B cell (primary cell): ENCODE data around the gene DNAJC25. TPM values are rescaled to one million over a fixed set of nuclear protein-coding genes. Genes with fewer than 3 reads are reported as not detected.

Experiments used
- ATAC-seq: fragments of 200-7000 bp; cut with Tn5 transposase; one replicate; pipeline ENCODE4 v1.10.0; 2021; ENCODE audit warnings: low read depth, mild to moderate bottlenecking, moderate number of reproducible peaks, moderate library complexity
- CTCF ChIA-PET: fragments of 350-600 bp; sonication (Branson Sonifier 250); formaldehyde crosslinking; loops from one replicate; lab custom pipeline; 2021; ENCODE audit warnings: antibody characterized with exemption, inconsistent platforms; lab: Charles Lee
- POLR2A ChIA-PET: fragments of 350-600 bp; sonication (Branson Sonifier 250); formaldehyde crosslinking; loops from one replicate; lab custom pipeline; 2021; ENCODE audit warnings: antibody characterized with exemption; lab: Charles Lee
- DNase-seq: peaks from one replicate; pipeline ENCODE4 v3.0.0; 2013
- H2AFZ ChIP-seq: 2 replicates; pipeline ENCODE4 v1.6.1; 2012; ENCODE audit warnings: mild to moderate bottlenecking, low read depth, low read length; ENCODE audit not compliant: insufficient read depth, poor library complexity, severe bottlenecking
- H3K27ac ChIP-seq, 2 donors: 1 replicate in 1 of 2; 2 replicates in 1 of 2; pipeline ENCODE4 v1.5.1; 2012 to 2013; ENCODE audit warnings: low read length in 2 of 2, mild to moderate bottlenecking in 2 of 2, moderate library complexity in 1 of 2
- H3K27me3 ChIP-seq, 4 experiments: fragments of 200-600 bp in 1 of 4; sonication (generic) in 1 of 4; replicated peaks in 1 of 4; 1 replicate in 2 of 4; 2 replicates in 2 of 4; pipeline versions ENCODE4 v1.6.1 to v1.7.0; 2013 to 2016; ENCODE audit warnings: low read length in 3 of 4, mild to moderate bottlenecking in 2 of 4, mixed read lengths in 1 of 4, moderate library complexity in 1 of 4; ENCODE audit not compliant: insufficient read depth in 4 of 4, control insufficient read depth in 3 of 4; ENCODE audit errors: control extremely low read depth in 1 of 4
- H3K36me3 ChIP-seq, 2 experiments: replicated peaks in 1 of 2; 1 replicate in 1 of 2; 2 replicates in 1 of 2; pipeline versions ENCODE4 v1.6.1 to v1.7.1; 2013; ENCODE audit warnings: low read length in 1 of 2; ENCODE audit not compliant: insufficient read depth in 2 of 2, control insufficient read depth in 1 of 2; ENCODE audit errors: control extremely low read depth in 1 of 2, extremely low read depth in 1 of 2
- H3K4me1 ChIP-seq, 2 donors: fragments of 200-600 bp in 1 of 2; sonication (generic) in 1 of 2; 1 replicate in 1 of 2; 2 replicates in 1 of 2; pipeline versions ENCODE4 v1.5.1 to v1.6.1; 2013 to 2017; ENCODE audit warnings: low read length in 2 of 2; ENCODE audit not compliant: control insufficient read depth in 2 of 2, insufficient read depth in 2 of 2
- H3K4me2 ChIP-seq: replicated peaks from 2 replicates; pipeline ENCODE3; 2012; ENCODE audit warnings: mild to moderate bottlenecking, low read depth, low read length; ENCODE audit not compliant: poor library complexity, severe bottlenecking
- H3K4me3 ChIP-seq, 5 experiments: fragments of 200-600 bp in 1 of 5; sonication (generic) in 1 of 5; 1 replicate in 3 of 5; 2 replicates in 2 of 5; pipeline versions ENCODE4 v1.5.1 to v1.7.0; 2011 to 2016; ENCODE audit warnings: low read length in 4 of 5, mild to moderate bottlenecking in 4 of 5, low read depth in 2 of 5, control low read depth in 1 of 5, moderate library complexity in 1 of 5; ENCODE audit not compliant: insufficient read depth in 1 of 5; ENCODE audit errors: control extremely low read depth in 1 of 5, extremely low read depth in 1 of 5
- H3K79me2 ChIP-seq: fragments of 200-600 bp; sonication (generic); one replicate; pipeline ENCODE4 v1.6.0; 2016; ENCODE audit warnings: low read length; ENCODE audit not compliant: control insufficient read depth, insufficient read depth
- H3K9ac ChIP-seq: fragments of 200-600 bp; sonication (generic); 2 replicates; pipeline ENCODE4 v1.6.1; 2017; ENCODE audit warnings: mild to moderate bottlenecking, low read length, moderate library complexity
- H3K9me3 ChIP-seq, 3 donors: one replicate each; pipeline versions ENCODE4 v1.6.1 to v1.7.1; 2013; ENCODE audit warnings: low read length in 2 of 3; ENCODE audit not compliant: control insufficient read depth in 2 of 3, insufficient read depth in 1 of 3; ENCODE audit errors: control extremely low read depth in 1 of 3
- H4K20me1 ChIP-seq: 2 replicates; pipeline ENCODE4 v1.6.0; 2012; ENCODE audit warnings: mild to moderate bottlenecking, low read length; ENCODE audit not compliant: insufficient read depth, control insufficient read depth, poor library complexity, severe bottlenecking
- H3K27ac Mint-ChIP-seq: one replicate; pipeline ENCODE4 v1.8.0; 2021; ENCODE audit warnings: mixed read lengths
- H3K27me3 Mint-ChIP-seq: one replicate; pipeline ENCODE4 v1.8.0; 2021; ENCODE audit warnings: mixed read lengths
- H3K4me1 Mint-ChIP-seq: one replicate; pipeline ENCODE4 v1.8.0; 2021; ENCODE audit warnings: mixed read lengths
- H3K4me3 Mint-ChIP-seq: one replicate; pipeline ENCODE4 v1.8.0; 2021; ENCODE audit warnings: mixed read lengths
- H3K9me3 Mint-ChIP-seq: one replicate; pipeline ENCODE4 v1.8.0; 2022; ENCODE audit warnings: mixed read lengths; ENCODE audit not compliant: insufficient read depth
- EZH2 ChIP-seq: IDR thresholded peaks from 2 replicates; pipeline ENCODE4 v1.6.1; 2012; ENCODE audit warnings: borderline replicate concordance, low read depth, mild to moderate bottlenecking, moderate library complexity, low read length; ENCODE audit not compliant: insufficient read depth, poor library complexity, severe bottlenecking
- WGBS: methylation state at CpG from one replicate; pipeline ENCODE4 v1.1.5; 2013; ENCODE audit warnings: missing lambda C conversion rate; ENCODE audit not compliant: insufficient coverage; 5-methylcytosine and 5-hydroxymethylcytosine counted together
- intact Hi-C: fragments of 100-400 bp; cut with micrococcal nuclease; formaldehyde crosslinking; loops from one replicate; pipeline ENCODE4 v1.10.0; 2022
- polyA plus RNA-seq: library from polyadenylated mRNA; depleted of rRNA; stranded (reverse); fragments of >200 nt; gene quantifications from 2 replicates; pipeline ENCODE4 v1.2.3, GENCODE V29; 2012
- total RNA-seq, 2 donors: library from RNA; stranded (reverse); fragments of 120-200 nt in 1 of 2; gene quantifications; 1 replicate in 1 of 2; 2 replicates in 1 of 2; pipeline versions ENCODE4 v1.2.3 to v1.2.4, GENCODE V29; 2013 to 2022
- TF ChIP-seq, protein P1 (sequence below): fragments of 200-600 bp; IDR thresholded peaks from one replicate; pipeline ENCODE4 v1.8.0; 2022; ENCODE audit warnings: antibody characterized with exemption, mild to moderate bottlenecking

Gene DNAJC25
- total and polyA plus RNA-seq, 2 donors (not counting 1 experiment from before 2014, with no cell fraction given): 3.1 to 4.1 TPM

- Mint-ChIP-seq H3K27ac (no peak overlapping the region), H3K9me3 (no peaks in the 10 kb centered on the region), H3K4me3 (no peak overlapping the region), H3K4me1 (peaks cover 19% of the 10 kb centered on the region), H3K27me3 (peaks cover 39% of the 10 kb centered on the region)
- DNase-seq (no peak), ATAC-seq (no peak)
- no peak overlapping the region for H3K27ac ChIP-seq
- H3K36me3 ChIP-seq: no peaks in the 10 kb centered on the region
- intact Hi-C loops: no loop called here
- no peaks in the 10 kb centered on the region for H4K20me1 ChIP-seq
- H3K4me2 ChIP-seq: no peak overlapping the region
- H3K9me3 ChIP-seq: peaks cover 0 to 11% (median 0%) of the 10 kb centered on the region in 3 donors
- TF ChIP-seq EZH2: no peak
- TF ChIP-seq, protein P1, sequence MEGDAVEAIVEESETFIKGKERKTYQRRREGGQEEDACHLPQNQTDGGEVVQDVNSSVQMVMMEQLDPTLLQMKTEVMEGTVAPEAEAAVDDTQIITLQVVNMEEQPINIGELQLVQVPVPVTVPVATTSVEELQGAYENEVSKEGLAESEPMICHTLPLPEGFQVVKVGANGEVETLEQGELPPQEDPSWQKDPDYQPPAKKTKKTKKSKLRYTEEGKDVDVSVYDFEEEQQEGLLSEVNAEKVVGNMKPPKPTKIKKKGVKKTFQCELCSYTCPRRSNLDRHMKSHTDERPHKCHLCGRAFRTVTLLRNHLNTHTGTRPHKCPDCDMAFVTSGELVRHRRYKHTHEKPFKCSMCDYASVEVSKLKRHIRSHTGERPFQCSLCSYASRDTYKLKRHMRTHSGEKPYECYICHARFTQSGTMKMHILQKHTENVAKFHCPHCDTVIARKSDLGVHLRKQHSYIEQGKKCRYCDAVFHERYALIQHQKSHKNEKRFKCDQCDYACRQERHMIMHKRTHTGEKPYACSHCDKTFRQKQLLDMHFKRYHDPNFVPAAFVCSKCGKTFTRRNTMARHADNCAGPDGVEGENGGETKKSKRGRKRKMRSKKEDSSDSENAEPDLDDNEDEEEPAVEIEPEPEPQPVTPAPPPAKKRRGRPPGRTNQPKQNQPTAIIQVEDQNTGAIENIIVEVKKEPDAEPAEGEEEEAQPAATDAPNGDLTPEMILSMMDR: no peak
- no peak overlapping the region for H2AFZ ChIP-seq
- H3K4me3 ChIP-seq: no peak overlapping the region
- peaks cover 20% of the 10 kb centered on the region in 2 donors for H3K4me1 ChIP-seq
- H3K9ac ChIP-seq: no peak overlapping the region
- WGBS: 83% methylated on average over 1 of the region's 4 CpGs
- H3K79me2 ChIP-seq: no peaks in the 10 kb centered on the region
- ChIA-PET CTCF (no interaction called here), POLR2A (no interaction called here)
- H3K27me3 ChIP-seq: peaks cover 0 to 27% (median 12%) of the 10 kb centered on the region in 4 experiments
Observed at GRCh38 chr9:111603041-111603440, 28.1 kb upstream of the DNAJC25 start.

GRCh38 chr9:111604054-111604615 is 27.0 kb upstream of the DNAJC25 start:
- ChIA-PET POLR2A (no interaction called here), CTCF (no interaction called here)
- ATAC-seq: no peak
- Mint-ChIP-seq H3K27ac (no peak overlapping the region), H3K27me3 (peaks cover 40% of the 10 kb centered on the region), H3K9me3 (no peaks in the 10 kb centered on the region), H3K4me3 (no peak overlapping the region), H3K4me1 (peaks cover 12% of the 10 kb centered on the region)
- H3K79me2 ChIP-seq: no peaks in the 10 kb centered on the region
- peaks cover 0 to 3% (median 0%) of the 10 kb centered on the region in 3 donors for H3K9me3 ChIP-seq
- 91% methylated on average over 12 of the region's 16 CpGs for WGBS
- no peak overlapping the region for H3K9ac ChIP-seq
- H4K20me1 ChIP-seq: no peaks in the 10 kb centered on the region
- H3K36me3 ChIP-seq: no peaks in the 10 kb centered on the region
- H3K27me3 ChIP-seq: peaks cover 0 to 16% (median 8%) of the 10 kb centered on the region in 4 experiments
- H3K4me3 ChIP-seq: no peak overlapping the region
- no peak for DNase-seq
- TF ChIP-seq, protein P1: no peak
- H3K27ac ChIP-seq: no peak overlapping the region
- H3K4me1 ChIP-seq: peaks cover 9% of the 10 kb centered on the region in 2 donors
- no peak overlapping the region for H2AFZ ChIP-seq
- H3K4me2 ChIP-seq: no peak overlapping the region
- intact Hi-C loops: no loop called here
